HEK293 (cell line): Measurements from ENCODE around the gene LINGO1.

Source experiments
- CTCF ChIA-PET: fragments of 350-600 bp; formaldehyde crosslinking; extraction: SDS; loops from one replicate; lab custom pipeline; 2021; ENCODE audit warnings: antibody characterized with exemption; lab: Yijun Ruan, JAX
- POLR2A ChIA-PET: fragments of 300-600 bp; formaldehyde crosslinking; extraction: SDS; loops from one replicate; lab custom pipeline; 2020; ENCODE audit warnings: antibody characterized with exemption, inconsistent platforms; lab: Yijun Ruan, JAX
- H3K27ac ChIP-seq: fragments of 200-500 bp; sonication (Bioruptor generic); 2 replicates; pipeline ENCODE4 v1.5.1; 2014; ENCODE audit warnings: low read depth, low read length, control low read depth, inconsistent platforms; ENCODE audit errors: extremely low read depth
- H3K36me3 ChIP-seq, 2 experiments: fragments of 200-500 bp in 1 of 2; sonication (Bioruptor generic) in 1 of 2; 1 replicate in 1 of 2; 2 replicates in 1 of 2; pipeline ENCODE4 v1.5.1; 2014 to 2017; ENCODE audit warnings: inconsistent platforms in 2 of 2, low read length in 2 of 2; ENCODE audit not compliant: control insufficient read depth in 2 of 2, insufficient read depth in 1 of 2
- H3K4me1 ChIP-seq: fragments of 200-500 bp; sonication (Bioruptor generic); 2 replicates; pipeline ENCODE4 v1.5.1; 2014; ENCODE audit warnings: mild to moderate bottlenecking, low read length, inconsistent platforms; ENCODE audit not compliant: control insufficient read depth, insufficient read depth
- H3K4me3 ChIP-seq: 2 replicates; pipeline ENCODE4 v1.5.1; 2011; ENCODE audit warnings: low read depth, mild to moderate bottlenecking, control low read depth, low read length, moderate library complexity
- H3K9me3 ChIP-seq: fragments of 200-500 bp; sonication (Bioruptor generic); 2 replicates; pipeline ENCODE4 v1.5.1; 2014; ENCODE audit warnings: low read depth, low read length, inconsistent platforms; ENCODE audit not compliant: control insufficient read depth, insufficient read depth
- GLI2 ChIP-seq: fragments of 450-650 bp; formaldehyde crosslinking; IDR thresholded peaks from 2 replicates; pipeline ENCODE4; 2017; ENCODE audit warnings: missing biosample characterization, missing genetic modification characterization, low read depth, borderline replicate concordance
- HOXA7 ChIP-seq: sonication (generic); formaldehyde crosslinking; IDR thresholded peaks from 2 replicates; pipeline ENCODE4 v1.8.1; 2022; ENCODE audit warnings: missing genetic modification reagents, borderline replicate concordance
- TRIM28 ChIP-seq: IDR thresholded peaks from 2 replicates; pipeline ENCODE4 v1.6.1; 2011; ENCODE audit warnings: low read length, control low read depth, borderline replicate concordance
- ZBTB10 ChIP-seq: fragments of 450-650 bp; formaldehyde crosslinking; IDR thresholded peaks from 2 replicates; pipeline ENCODE4 v1.5.1; 2016; ENCODE audit warnings: missing biosample characterization, missing genetic modification characterization
- ZFHX2 ChIP-seq: fragments of 450-650 bp; formaldehyde crosslinking; conservative IDR thresholded peaks from 2 replicates; pipeline ENCODE4 v1.5.1; 2016; ENCODE audit warnings: missing biosample characterization, missing genetic modification characterization
- ZNF10 ChIP-seq: fragments of 450-650 bp; formaldehyde crosslinking; IDR thresholded peaks from 2 replicates; pipeline ENCODE4 v1.5.1; 2017; ENCODE audit warnings: missing biosample characterization, missing genetic modification characterization
- ZNF16 ChIP-seq: fragments of 450-650 bp; formaldehyde crosslinking; IDR thresholded peaks from 2 replicates; pipeline ENCODE4 v1.5.1; 2016; ENCODE audit warnings: low read depth, missing biosample characterization, missing genetic modification characterization
- ZNF175 ChIP-seq: fragments of 450-650 bp; formaldehyde crosslinking; IDR thresholded peaks from 2 replicates; pipeline ENCODE4 v1.5.1; 2016; ENCODE audit warnings: missing biosample characterization, missing genetic modification characterization
- ZNF2 ChIP-seq: fragments of 450-650 bp; formaldehyde crosslinking; IDR thresholded peaks from 2 replicates; pipeline ENCODE4 v1.5.1; 2016; ENCODE audit warnings: missing biosample characterization, missing genetic modification characterization
- ZNF202 ChIP-seq: fragments of 450-650 bp; formaldehyde crosslinking; IDR thresholded peaks from 2 replicates; pipeline ENCODE4 v1.5.1; 2016; ENCODE audit warnings: missing biosample characterization, missing genetic modification characterization, borderline replicate concordance
- ZNF221 ChIP-seq: fragments of 450-650 bp; formaldehyde crosslinking; IDR thresholded peaks from 2 replicates; pipeline ENCODE4 v1.5.1; 2017; ENCODE audit warnings: missing biosample characterization, missing genetic modification characterization, borderline replicate concordance
- ZNF433 ChIP-seq: fragments of 450-650 bp; formaldehyde crosslinking; IDR thresholded peaks from 2 replicates; pipeline ENCODE4 v1.5.1; 2016; ENCODE audit warnings: missing biosample characterization, missing genetic modification characterization, low read depth
- ZNF48 ChIP-seq: fragments of 450-650 bp; formaldehyde crosslinking; IDR thresholded peaks from 2 replicates; pipeline ENCODE4 v1.5.1; 2016; ENCODE audit warnings: missing biosample characterization, missing genetic modification characterization
- ZNF521 ChIP-seq: fragments of 450-650 bp; formaldehyde crosslinking; IDR thresholded peaks from 2 replicates; pipeline ENCODE4 v1.5.1; 2017; ENCODE audit warnings: missing biosample characterization, mild to moderate bottlenecking, missing genetic modification characterization
- ZNF544 ChIP-seq: fragments of 450-650 bp; formaldehyde crosslinking; IDR thresholded peaks from 2 replicates; pipeline ENCODE4 v1.5.0; 2017; ENCODE audit warnings: missing biosample characterization, missing genetic modification characterization
- ZNF549 ChIP-seq: fragments of 450-650 bp; IDR thresholded peaks from 2 replicates; pipeline ENCODE4 v1.5.1; 2018; ENCODE audit warnings: missing biosample characterization, missing genetic modification characterization, mild to moderate bottlenecking, inconsistent platforms, moderate library complexity
- ZNF654 ChIP-seq: fragments of 450-650 bp; formaldehyde crosslinking; IDR thresholded peaks from 2 replicates; pipeline ENCODE4 v1.5.1; 2016; ENCODE audit warnings: low read depth, missing biosample characterization, missing genetic modification characterization
- ZNF664 ChIP-seq: fragments of 450-650 bp; formaldehyde crosslinking; IDR thresholded peaks from 2 replicates; pipeline ENCODE4 v1.5.1; 2016; ENCODE audit warnings: missing biosample characterization, missing genetic modification characterization
- ZNF701 ChIP-seq: fragments of 450-650 bp; formaldehyde crosslinking; IDR thresholded peaks from 2 replicates; pipeline ENCODE4 v1.5.1; 2016; ENCODE audit warnings: missing biosample characterization, missing genetic modification characterization
- ZNF747 ChIP-seq: fragments of 450-650 bp; formaldehyde crosslinking; IDR thresholded peaks from 2 replicates; pipeline ENCODE4 v1.5.1; 2016; ENCODE audit warnings: missing biosample characterization, missing genetic modification characterization
- ZSCAN16 ChIP-seq: fragments of 450-650 bp; formaldehyde crosslinking; IDR thresholded peaks from 2 replicates; pipeline ENCODE4 v1.5.1; 2016; ENCODE audit warnings: missing biosample characterization, missing genetic modification characterization
- ZSCAN4 ChIP-seq: fragments of 450-650 bp; formaldehyde crosslinking; IDR thresholded peaks from 2 replicates; pipeline ENCODE4 v1.5.1; 2017; ENCODE audit warnings: missing biosample characterization, missing genetic modification characterization
- TF ChIP-seq, protein P1 (sequence below): fragments of 450-650 bp; formaldehyde crosslinking; IDR thresholded peaks from 2 replicates; pipeline ENCODE4 v1.5.1; 2017; ENCODE audit warnings: missing biosample characterization, missing genetic modification characterization
- TF ChIP-seq, protein P2 (sequence below): fragments of 450-650 bp; formaldehyde crosslinking; IDR thresholded peaks from 2 replicates; pipeline ENCODE4 v1.5.1; 2016; ENCODE audit warnings: missing biosample characterization, missing genetic modification characterization

Gene LINGO1

GRCh38 chr15:77606142-77607034 lies 26.3 kb downstream of the LINGO1 start:
- POLR2A ChIA-PET: no interaction called here
- H3K36me3 ChIP-seq: no peaks in the 10 kb centered on the region
- CTCF ChIA-PET: interaction anchor here (0.6 to 5.5 kb wide), 7 partner anchors 12 to 65 kb away, joined by 3 to 55 read pairs (median 3); partner anchors contain the start of gene LINGO1
- peaks cover 6% of the 10 kb centered on the region; the same call in 1 of the 2 replicates for H3K4me1 ChIP-seq
- H3K27ac ChIP-seq: no peak overlapping the region
- TF ChIP-seq ZNF544 (tag by site-specific recombination) (no peak), HOXA7 (CRISPR knock-in tag) (no peak), ZNF221 (tag by site-specific recombination) (no peak), ZBTB10 (tag by site-specific recombination) (no peak), ZNF521 (no peak), ZNF664 (no peak), TRIM28 (no peak), ZNF654 (no peak), ZSCAN4 (tag by site-specific recombination) (no peak), GLI2 (tag by site-specific recombination) (no peak), ZNF202 (tag by site-specific recombination) (no peak)
- TF ChIP-seq, protein P1, sequence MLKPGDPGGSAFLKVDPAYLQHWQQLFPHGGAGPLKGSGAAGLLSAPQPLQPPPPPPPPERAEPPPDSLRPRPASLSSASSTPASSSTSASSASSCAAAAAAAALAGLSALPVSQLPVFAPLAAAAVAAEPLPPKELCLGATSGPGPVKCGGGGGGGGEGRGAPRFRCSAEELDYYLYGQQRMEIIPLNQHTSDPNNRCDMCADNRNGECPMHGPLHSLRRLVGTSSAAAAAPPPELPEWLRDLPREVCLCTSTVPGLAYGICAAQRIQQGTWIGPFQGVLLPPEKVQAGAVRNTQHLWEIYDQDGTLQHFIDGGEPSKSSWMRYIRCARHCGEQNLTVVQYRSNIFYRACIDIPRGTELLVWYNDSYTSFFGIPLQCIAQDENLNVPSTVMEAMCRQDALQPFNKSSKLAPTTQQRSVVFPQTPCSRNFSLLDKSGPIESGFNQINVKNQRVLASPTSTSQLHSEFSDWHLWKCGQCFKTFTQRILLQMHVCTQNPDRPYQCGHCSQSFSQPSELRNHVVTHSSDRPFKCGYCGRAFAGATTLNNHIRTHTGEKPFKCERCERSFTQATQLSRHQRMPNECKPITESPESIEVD (tag by site-specific recombination): no peak
- TF ChIP-seq, all 188 proteins: peak for 0
- H3K4me3 ChIP-seq: no peak overlapping the region
- no peaks in the 10 kb centered on the region for H3K9me3 ChIP-seq

GRCh38 chr15:77605547-77605946 lies 27.2 kb downstream of the LINGO1 start:
- ChIA-PET CTCF (interaction anchor here (0.6 to 5.5 kb wide), 6 partner anchors 12 to 218 kb away, joined by 3 to 55 read pairs (median 3); no protein-coding TSS in a partner anchor), POLR2A (no interaction called here)
- Histone ChIP-seq H3K9me3 (no peaks in the 10 kb centered on the region), H3K4me1 (peaks cover 6% of the 10 kb centered on the region; the same call in 1 of the 2 replicates), H3K36me3 (no peaks in the 10 kb centered on the region), H3K4me3 (no peak overlapping the region), H3K27ac (no peak overlapping the region)
- TF ChIP-seq ZNF433 (tag by site-specific recombination) (no peak), ZNF16 (tag by site-specific recombination) (no peak), ZNF2 (no peak)

DNA sequence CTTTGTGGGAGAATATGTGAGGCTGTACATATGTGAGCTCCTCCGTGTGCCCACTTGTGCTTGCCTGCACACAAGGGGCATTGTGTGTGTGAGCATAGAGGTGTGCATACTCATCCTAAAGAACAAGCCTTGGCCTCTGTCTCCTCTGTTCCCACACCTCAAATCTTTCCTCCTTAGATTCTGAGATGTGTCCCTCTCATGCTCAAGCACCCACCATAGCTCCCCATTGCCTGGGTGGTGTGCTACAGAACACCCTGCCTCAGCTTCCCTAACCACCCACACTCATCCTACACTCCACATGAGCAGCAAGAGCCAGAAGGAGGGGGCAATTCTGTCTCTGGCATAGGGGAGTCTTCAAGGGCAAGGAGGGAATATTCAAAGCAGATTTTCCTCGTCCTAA lies 27.7 kb downstream of the LINGO1 start:
- peaks cover 6% of the 10 kb centered on the region; the same call in 1 of the 2 replicates for H3K4me1 ChIP-seq
- TF ChIP-seq ZNF48 (tag by site-specific recombination) (no peak), ZNF701 (no peak), ZNF16 (tag by site-specific recombination) (peak; percentile 96), ZNF664 (no peak), ZFHX2 (tag by site-specific recombination) (0 out of 2 replicates have a peak, but pooled peaks have one; percentile 6), ZNF175 (tag by site-specific recombination) (no peak), ZNF549 (tag by site-specific recombination) (no peak), ZSCAN16 (tag by site-specific recombination) (no peak), ZNF747 (tag by site-specific recombination) (no peak), ZNF10 (tag by site-specific recombination) (no peak)
- TF ChIP-seq, protein P2, sequence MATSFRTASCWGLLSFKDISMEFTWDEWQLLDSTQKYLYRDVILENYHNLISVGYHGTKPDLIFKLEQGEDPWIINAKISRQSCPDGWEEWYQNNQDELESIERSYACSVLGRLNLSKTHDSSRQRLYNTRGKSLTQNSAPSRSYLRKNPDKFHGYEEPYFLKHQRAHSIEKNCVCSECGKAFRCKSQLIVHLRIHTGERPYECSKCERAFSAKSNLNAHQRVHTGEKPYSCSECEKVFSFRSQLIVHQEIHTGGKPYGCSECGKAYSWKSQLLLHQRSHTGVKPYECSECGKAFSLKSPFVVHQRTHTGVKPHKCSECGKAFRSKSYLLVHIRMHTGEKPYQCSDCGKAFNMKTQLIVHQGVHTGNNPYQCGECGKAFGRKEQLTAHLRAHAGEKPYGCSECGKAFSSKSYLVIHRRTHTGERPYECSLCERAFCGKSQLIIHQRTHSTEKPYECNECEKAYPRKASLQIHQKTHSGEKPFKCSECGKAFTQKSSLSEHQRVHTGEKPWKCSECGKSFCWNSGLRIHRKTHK (tag by site-specific recombination): no peak
- H3K36me3 ChIP-seq: no peaks in the 10 kb centered on the region
- CTCF ChIA-PET: interaction anchor here (0.6 to 5.5 kb wide), 3 partner anchors 13 to 217 kb away, joined by 3 to 55 read pairs (median 4); no protein-coding TSS in a partner anchor
- POLR2A ChIA-PET: no interaction called here
- H3K4me3 ChIP-seq: no peak overlapping the region
- no peak overlapping the region for H3K27ac ChIP-seq
- no peaks in the 10 kb centered on the region for H3K9me3 ChIP-seq
